Fibroblast of mammary gland (primary cell): Measurements from ENCODE around the gene LINC00237.

Experiments
- DNase-seq: peaks from one replicate; pipeline ENCODE4 v3.0.0-alpha.2; 2010; ENCODE audit warnings: low read depth
- H3K4me3 ChIP-seq: 2 replicates; pipeline ENCODE4 v1.5.1; 2011; ENCODE audit warnings: low read depth, mild to moderate bottlenecking, low read length, moderate library complexity; ENCODE audit not compliant: control insufficient read depth
- CTCF ChIP-seq: conservative IDR thresholded peaks from 2 replicates; pipeline ENCODE4 v1.5.1; 2011; ENCODE audit warnings: low read depth, low read length, inconsistent platforms; ENCODE audit not compliant: control insufficient read depth, insufficient read depth

The LINC00237 gene

GRCh38 chr20:21053002-21053762 lies 53.0 kb downstream of the LINC00237 start:
- no peak for TF ChIP-seq CTCF
- no peak for DNase-seq
- no peak overlapping the region for H3K4me3 ChIP-seq

DNA sequence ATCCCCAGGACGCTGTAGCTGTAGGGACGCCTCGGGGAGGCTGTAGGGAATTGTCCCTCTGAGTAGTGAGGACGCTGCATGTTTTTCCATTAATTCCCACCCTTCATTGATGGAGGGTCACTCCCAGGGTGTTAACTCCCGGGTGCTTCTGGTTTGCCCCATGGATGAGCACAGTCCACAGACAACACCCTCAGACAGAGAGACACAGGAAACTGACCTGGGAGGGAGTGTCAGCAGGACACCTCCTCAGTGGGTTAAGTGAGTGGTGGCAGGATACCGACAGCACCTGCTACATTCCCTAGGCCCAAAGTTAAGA lies 53.5 kb downstream of the LINC00237 start:
- DNase-seq: no peak
- no peak for TF ChIP-seq CTCF
- no peak overlapping the region for H3K4me3 ChIP-seq

- DNase-seq: no peak
- no peak overlapping the region for H3K4me3 ChIP-seq
These were observed 53.9 kb downstream of the LINC00237 start for GRCh38 chr20:21052241-21052640.

GRCh38 chr20:21050710-21051109 lies 55.4 kb downstream of the LINC00237 start:
- TF ChIP-seq CTCF: no peak

More at GRCh38 chr20:21052241-21052640, 53.9 kb downstream of the LINC00237 start:
- TF ChIP-seq CTCF: no peak

DNA sequence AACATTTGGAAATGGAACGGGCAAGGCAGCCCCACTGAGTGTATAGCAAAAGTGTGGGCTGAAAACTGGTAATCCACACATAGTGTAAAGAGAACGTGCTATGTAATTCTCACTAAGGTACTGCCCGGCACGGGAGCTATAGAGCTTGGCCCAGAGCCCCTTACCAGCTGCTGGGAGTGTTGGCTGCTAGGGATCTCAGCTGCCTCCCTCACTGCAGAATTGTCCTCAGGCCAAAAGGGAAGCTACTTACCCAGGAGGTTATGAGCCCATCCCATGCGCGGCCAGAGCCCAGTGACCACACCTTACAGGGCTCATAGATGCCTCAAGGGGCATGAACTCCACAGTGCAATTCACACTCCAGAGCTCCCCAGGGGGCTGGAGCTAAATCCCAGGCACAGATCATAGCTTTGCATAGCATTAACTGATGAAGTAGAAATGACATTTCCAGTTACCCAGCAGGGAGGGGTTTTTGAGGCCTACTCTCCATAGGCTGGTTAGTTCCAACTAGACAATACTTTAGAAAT lies 56.8 kb downstream of the LINC00237 start:
- no peak for DNase-seq
- H3K4me3 ChIP-seq: no peak overlapping the region
- no peak for TF ChIP-seq CTCF

More at GRCh38 chr20:21050710-21051109, 55.4 kb downstream of the LINC00237 start:
- no peak overlapping the region for H3K4me3 ChIP-seq
- DNase-seq: no peak

GRCh38 chr20:21048841-21049273 lies 57.3 kb downstream of the LINC00237 start:
- peak; percentile 3 for DNase-seq
- no peak overlapping the region for H3K4me3 ChIP-seq
- TF ChIP-seq CTCF: peak; percentile 56

GRCh38 chr20:21047981-21048380 lies 58.2 kb downstream of the LINC00237 start:
- DNase-seq: no peak
- TF ChIP-seq CTCF: no peak

More at GRCh38 chr20:21047981-21048380, 58.2 kb downstream of the LINC00237 start:
- no peak overlapping the region for H3K4me3 ChIP-seq
